GM12878 (cell line): ENCODE data around the gene TMEM86B. TPM values are rescaled to one million over a fixed set of nuclear protein-coding genes. Genes with fewer than 3 reads are reported as not detected.

ENCODE experiments used
- ATAC-seq: fragments of 200-7000 bp; cut with Tn5 transposase; 3 replicates; pipeline ENCODE4 v1.9.1; 2020; ENCODE audit warnings: mild to moderate bottlenecking, moderate library complexity
- BruUV-seq: library from RNA; stranded (reverse); fragments of 400-500 nt; replicated peaks from 2 replicates; lab custom pipeline; 2021; lab: Mats Ljungman, UMichigan
- CTCF ChIA-PET: fragments of 300-600 bp; sonication (Branson Sonifier 250); formaldehyde crosslinking; extraction: SDS; loops from one replicate; lab custom pipeline; 2021; ENCODE audit warnings: inconsistent platforms; lab: Yijun Ruan, JAX
- POLR2A ChIA-PET: fragments of 350-600 bp; formaldehyde crosslinking; extraction: SDS; loops from one replicate; lab custom pipeline; 2021; ENCODE audit warnings: inconsistent platforms; lab: Charles Lee
- RAD21 ChIA-PET: fragments of 300-600 bp; sonication (Branson Sonifier 250); formaldehyde crosslinking; loops from one replicate; lab custom pipeline; 2023; ENCODE audit warnings: antibody characterized with exemption; ENCODE audit not compliant: unreplicated experiment; lab: Charles Lee
- SMC1A ChIA-PET: fragments of 300-600 bp; sonication (Branson Sonifier 250); formaldehyde crosslinking; loops from one replicate; lab custom pipeline; 2023; ENCODE audit not compliant: unreplicated experiment, uncharacterized antibody; lab: Charles Lee
- DNase-seq: peaks from one replicate; pipeline ENCODE4 v3.0.0-alpha.2; 2011; ENCODE audit warnings: low read depth, low spot score
- FAIRE-seq: peaks from 3 replicates; lab custom pipeline; 2011; peaks lifted over from hg19 to GRCh38; lab: Jason Lieb, UNC
- H2AFZ ChIP-seq: 2 replicates; pipeline ENCODE4 v1.6.0; 2011; ENCODE audit warnings: low read depth, low read length, control low read depth; ENCODE audit not compliant: control insufficient read depth
- H3K27ac ChIP-seq: 2 replicates; pipeline ENCODE4 v1.5.1; 2011; ENCODE audit warnings: control low read depth; ENCODE audit not compliant: control insufficient read depth, insufficient read depth
- H3K27me3 ChIP-seq, 2 experiments: replicated peaks in 1 of 2; 2 replicates each; pipeline versions ENCODE4 v1.6.0 to v1.6.1; 2011; ENCODE audit warnings: low read length in 1 of 2; ENCODE audit not compliant: control insufficient read depth in 2 of 2, insufficient read depth in 2 of 2
- H3K36me3 ChIP-seq, 2 experiments: 2 replicates each; pipeline ENCODE4 v1.5.1; 2011; ENCODE audit warnings: low read length in 1 of 2; ENCODE audit not compliant: control insufficient read depth in 2 of 2, insufficient read depth in 2 of 2
- H3K4me1 ChIP-seq: 2 replicates; pipeline ENCODE4 v1.6.1; 2011; ENCODE audit warnings: mild to moderate bottlenecking, low read length, moderate library complexity, mixed read lengths; ENCODE audit not compliant: control insufficient read depth, insufficient read depth
- H3K4me2 ChIP-seq: 2 replicates; pipeline ENCODE4 v1.6.0; 2011; ENCODE audit warnings: control low read depth; ENCODE audit not compliant: control insufficient read depth, insufficient read depth
- H3K4me3 ChIP-seq: fragments of 200-600 bp; sonication (generic); 2 replicates; pipeline ENCODE4 v1.5.1; 2016
- H3K79me2 ChIP-seq: 2 replicates; pipeline ENCODE4 v1.6.0; 2011; ENCODE audit warnings: low read length; ENCODE audit not compliant: control insufficient read depth, insufficient read depth
- H3K9ac ChIP-seq: 2 replicates; pipeline ENCODE4 v1.8.0; 2011; ENCODE audit warnings: low read length, control low read depth, mixed read lengths; ENCODE audit not compliant: control insufficient read depth, insufficient read depth
- H3K9me3 ChIP-seq: replicated peaks from 3 replicates; pipeline ENCODE4 v1.5.1; 2011; ENCODE audit warnings: mild to moderate bottlenecking, low read length; ENCODE audit not compliant: control insufficient read depth, insufficient read depth
- H4K20me1 ChIP-seq: 2 replicates; pipeline ENCODE4 v1.6.0; 2011; ENCODE audit not compliant: control insufficient read depth, insufficient read depth
- EGR1 ChIP-seq, 2 experiments: IDR thresholded peaks; 1 replicate in 1 of 2; 2 replicates in 1 of 2; pipeline ENCODE4 v1.6.1; 2011 to 2012; ENCODE audit warnings: low read depth in 2 of 2, low read length in 2 of 2, borderline replicate concordance in 1 of 2, mild to moderate bottlenecking in 1 of 2, moderate library complexity in 1 of 2
- IKZF1 ChIP-seq: fragments of 450-650 bp; conservative IDR thresholded peaks from 2 replicates; pipeline ENCODE4 v1.6.1; 2017; ENCODE audit warnings: antibody characterized with exemption, mild to moderate bottlenecking
- LARP7 ChIP-seq: fragments of 450-650 bp; IDR thresholded peaks from 2 replicates; pipeline ENCODE4 v1.6.1; 2017; ENCODE audit warnings: mild to moderate bottlenecking
- NR2F1 ChIP-seq: fragments of 450-650 bp; conservative IDR thresholded peaks from 2 replicates; pipeline ENCODE4 v1.6.1; 2017; ENCODE audit warnings: mild to moderate bottlenecking
- PKNOX1 ChIP-seq: fragments of 450-650 bp; IDR thresholded peaks from 2 replicates; pipeline ENCODE4 v1.6.1; 2016; ENCODE audit warnings: mild to moderate bottlenecking
- POLR2A ChIP-seq: IDR thresholded peaks from 2 replicates; pipeline ENCODE4 v1.6.1; 2011; ENCODE audit warnings: low read depth, mild to moderate bottlenecking, low read length
- RBBP5 ChIP-seq: fragments of 200-600 bp; sonication (generic); conservative IDR thresholded peaks from 2 replicates; pipeline ENCODE4 v1.6.1; 2016
- RCOR1 ChIP-seq: conservative IDR thresholded peaks from 2 replicates; pipeline ENCODE4 v1.6.1; 2012; ENCODE audit warnings: low read depth, low read length, improper control_type of control experiment
- SIN3A ChIP-seq: IDR thresholded peaks from 2 replicates; pipeline ENCODE4 v1.6.1; 2012; ENCODE audit warnings: low read depth, low read length, improper control_type of control experiment
- TAF1 ChIP-seq: IDR thresholded peaks from 2 replicates; pipeline ENCODE4 v1.6.1; 2011; ENCODE audit warnings: mild to moderate bottlenecking, low read depth, low read length, borderline replicate concordance
- TCF3 ChIP-seq: IDR thresholded peaks from 2 replicates; pipeline ENCODE4 v1.6.1; 2012; ENCODE audit warnings: low read depth, mild to moderate bottlenecking, low read length, borderline replicate concordance; ENCODE audit not compliant: insufficient read depth
- TCF7 ChIP-seq: IDR thresholded peaks from 2 replicates; pipeline ENCODE4 v1.6.1; 2014; ENCODE audit warnings: antibody characterized with exemption, borderline replicate concordance
- ZBED1 ChIP-seq: IDR thresholded peaks from 2 replicates; pipeline ENCODE4 v1.6.1; 2016; ENCODE audit warnings: borderline replicate concordance
- WGBS: methylation state at CpG from one replicate; pipeline ENCODE4 v1.1.6; 2016; ENCODE audit warnings: low lambda C conversion rate; ENCODE audit not compliant: insufficient replicate concordance, insufficient coverage; ENCODE audit errors: missing lambda C conversion rate; 5-methylcytosine and 5-hydroxymethylcytosine counted together
- in situ Hi-C: fragments of 300-500 bp; cut with MboI; formaldehyde crosslinking; loops from 9 replicates; pipeline ENCODE4 v1.14.3; 2018; ENCODE audit warnings: mixed read lengths
- intact Hi-C: fragments of 100-400 bp; cut with micrococcal nuclease; formaldehyde crosslinking; loops from one replicate; pipeline ENCODE4 v1.14.2; 2022; ENCODE audit not compliant: unreplicated experiment
- polyA plus RNA-seq, 11 experiments: library from polyadenylated mRNA; depleted of rRNA in 4 of 11; unstranded in 6 of 11; stranded (reverse) in 5 of 11; fragments of >200 nt; fragmentation: Nextera tagmentation in 4 of 11; fragmentation: Illumina TruSeq in 1 of 11; extraction: Ambion mirVana in 4 of 11; extraction: Trizol in 1 of 11; gene quantifications; 1 replicate in 1 of 11; 2 replicates in 10 of 11; pipeline versions ENCODE4 v1.2.1 to v1.2.3, GENCODE V29; 2011 to 2016; ENCODE audit warnings: inconsistent platforms in 2 of 11, missing spikeins in 2 of 11, low read depth in 1 of 11
- total RNA-seq, 4 experiments: library from RNA; depleted of rRNA in 3 of 4; stranded (reverse); fragments of >200 nt in 3 of 4; fragmentation: Illumina TruSeq in 1 of 4; extraction: Trizol in 1 of 4; gene quantifications; 2 replicates each; pipeline versions ENCODE4 v1.2.1 to v1.2.3, GENCODE V29; 2013 to 2021
- TF ChIP-seq, protein P1 (sequence below): IDR thresholded peaks from 2 replicates; pipeline ENCODE4 v1.6.1; 2012; ENCODE audit warnings: low read depth, low read length, improper control_type of control experiment
- TF ChIP-seq, protein P2 (sequence below), 3 experiments: IDR thresholded peaks in 2 of 3; conservative IDR thresholded peaks in 1 of 3; 2 replicates each; pipeline ENCODE4 v1.5.1; 2011; ENCODE audit warnings: low read depth in 3 of 3, low read length in 3 of 3, mild to moderate bottlenecking in 3 of 3, control low read depth in 2 of 3, moderate library complexity in 2 of 3, inconsistent platforms in 1 of 3, mixed read lengths in 1 of 3; ENCODE audit not compliant: control insufficient read depth in 2 of 3, insufficient read depth in 1 of 3; ENCODE audit errors: extremely low read depth in 1 of 3

TMEM86B gene
- total and polyA plus RNA-seq, 10 of the 15 experiments (the other 5 are each of a cell fraction or from before 2014, with no cell fraction given), result 0.26 to 10.6 (median 1.8) TPM

GRCh38 chr19:55255618-55256423 is 27.3 kb upstream of the TMEM86B start (continued):
- TF ChIP-seq PKNOX1 (no peak), TAF1 (peak; percentile 59; the same call in 1 of the 2 replicates)

DNA sequence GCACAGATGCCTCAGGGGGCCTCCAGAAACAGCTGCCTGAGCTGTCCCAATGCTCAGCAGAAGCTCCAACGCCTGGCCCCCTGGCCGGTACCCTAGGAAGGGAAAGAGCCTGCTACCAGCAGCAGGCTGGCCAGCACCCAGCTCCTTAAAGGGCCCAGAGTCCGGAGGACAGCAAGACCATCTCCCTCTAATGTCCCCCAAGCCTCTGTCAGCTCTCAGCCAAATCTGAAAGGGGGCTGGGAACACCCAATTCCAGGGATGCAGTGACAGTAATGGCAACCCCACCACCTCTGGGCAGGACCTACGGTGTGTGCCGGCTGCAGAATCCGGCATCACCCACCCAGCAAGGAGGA is 26.0 kb upstream of the TMEM86B start:
- FAIRE-seq, result no peak
- intact Hi-C loops (loop anchor here (10.0 kb wide), 1 partner anchor 130 kb away; the partner anchor contains the start of genes RPL28 and TMEM238), in situ Hi-C loops (no loop called here)
- H3K4me2 ChIP-seq, result peak overlapping the region; percentile 96
- no TSS peak for BruUV-seq
- H3K4me1 ChIP-seq, result peaks cover 29% of the 10 kb centered on the region
- peak overlapping the region; percentile 93 for H3K9ac ChIP-seq
- H3K27me3 ChIP-seq, result no peaks in the 10 kb centered on the region
- ChIA-PET RAD21 (interaction anchor here (0.9 to 6.0 kb wide), 9 partner anchors 22 to 388 kb away, joined by 3 to 46 read pairs (median 10); partner anchors contain the start of genes HSPBP1, KMT5C and TMEM238), POLR2A (interaction anchor here (0.6 to 5.7 kb wide), 10 partner anchors 24 to 638 kb away, joined by 3 to 86 read pairs (median 4); partner anchors contain the start of genes HSPBP1, KMT5C, TMEM238 and UBE2S), CTCF (interaction anchor here (0.5 to 4.4 kb wide), 10 partner anchors 26 to 378 kb away, joined by 3 to 25 read pairs (median 4); partner anchors contain the start of gene HSPBP1), SMC1A (interaction anchor here (0.8 to 5.3 kb wide), 8 partner anchors 11 to 128 kb away, joined by 3 to 68 read pairs (median 6); partner anchors contain the start of genes HSPBP1 and KMT5C)
- peak overlapping the region; percentile 91 for H3K27ac ChIP-seq
- no peak overlapping the region for H2AFZ ChIP-seq
- peaks cover 93% of the 10 kb centered on the region for H3K79me2 ChIP-seq
- peaks cover 11% of the 10 kb centered on the region for H4K20me1 ChIP-seq
- WGBS, result 0% methylated on average over 5 of the region's 6 CpGs
- H3K36me3 ChIP-seq, result peaks cover 7 to 8% of the 10 kb centered on the region in 2 experiments; a peak in 3 of 4 replicates
- DNase-seq, result no peak
- TF ChIP-seq ZBED1 (no peak), POLR2A (peak; percentile 6; the same call in 1 of the 2 replicates), TCF7 (no peak), IKZF1 (no peak), TCF3 (no peak), SIN3A (0 out of 2 replicates have a peak, but pooled peaks have one; percentile 22), LARP7 (no peak), NR2F1 (no peak), RBBP5 (no peak), EGR1 (IDR thresholded peaks at IDR 0.05; ENCODE audit: borderline replicate concordance in 1 of 2, low read depth in 2 of 2, low read length in 2 of 2) (no peak), RCOR1 (no peak)
- TF ChIP-seq, protein P1, sequence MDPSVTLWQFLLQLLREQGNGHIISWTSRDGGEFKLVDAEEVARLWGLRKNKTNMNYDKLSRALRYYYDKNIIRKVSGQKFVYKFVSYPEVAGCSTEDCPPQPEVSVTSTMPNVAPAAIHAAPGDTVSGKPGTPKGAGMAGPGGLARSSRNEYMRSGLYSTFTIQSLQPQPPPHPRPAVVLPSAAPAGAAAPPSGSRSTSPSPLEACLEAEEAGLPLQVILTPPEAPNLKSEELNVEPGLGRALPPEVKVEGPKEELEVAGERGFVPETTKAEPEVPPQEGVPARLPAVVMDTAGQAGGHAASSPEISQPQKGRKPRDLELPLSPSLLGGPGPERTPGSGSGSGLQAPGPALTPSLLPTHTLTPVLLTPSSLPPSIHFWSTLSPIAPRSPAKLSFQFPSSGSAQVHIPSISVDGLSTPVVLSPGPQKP, result no peak
- TF ChIP-seq, protein P2, sequence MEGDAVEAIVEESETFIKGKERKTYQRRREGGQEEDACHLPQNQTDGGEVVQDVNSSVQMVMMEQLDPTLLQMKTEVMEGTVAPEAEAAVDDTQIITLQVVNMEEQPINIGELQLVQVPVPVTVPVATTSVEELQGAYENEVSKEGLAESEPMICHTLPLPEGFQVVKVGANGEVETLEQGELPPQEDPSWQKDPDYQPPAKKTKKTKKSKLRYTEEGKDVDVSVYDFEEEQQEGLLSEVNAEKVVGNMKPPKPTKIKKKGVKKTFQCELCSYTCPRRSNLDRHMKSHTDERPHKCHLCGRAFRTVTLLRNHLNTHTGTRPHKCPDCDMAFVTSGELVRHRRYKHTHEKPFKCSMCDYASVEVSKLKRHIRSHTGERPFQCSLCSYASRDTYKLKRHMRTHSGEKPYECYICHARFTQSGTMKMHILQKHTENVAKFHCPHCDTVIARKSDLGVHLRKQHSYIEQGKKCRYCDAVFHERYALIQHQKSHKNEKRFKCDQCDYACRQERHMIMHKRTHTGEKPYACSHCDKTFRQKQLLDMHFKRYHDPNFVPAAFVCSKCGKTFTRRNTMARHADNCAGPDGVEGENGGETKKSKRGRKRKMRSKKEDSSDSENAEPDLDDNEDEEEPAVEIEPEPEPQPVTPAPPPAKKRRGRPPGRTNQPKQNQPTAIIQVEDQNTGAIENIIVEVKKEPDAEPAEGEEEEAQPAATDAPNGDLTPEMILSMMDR (IDR thresholded peaks at IDR 0.05 in 2 of 3, conservative IDR thresholded peaks at IDR 0.05 in 1 of 3; ENCODE audit: control insufficient read depth in 2 of 3, extremely low read depth in 1 of 3, insufficient read depth in 1 of 3, low read depth in 3 of 3, low read length in 3 of 3), result 0 out of 6 replicates have a peak, but pooled peaks of 1 of the 3 experiments have one; percentile 0
- no peaks in the 10 kb centered on the region for H3K9me3 ChIP-seq
- peak overlapping the region; percentile 100 for H3K4me3 ChIP-seq
- no peak for ATAC-seq
